A549 (cell line): ENCODE measurements around the gene OPN1MW.

Source experiments
- POLR2A ChIP-seq: IDR thresholded peaks from 2 replicates; pipeline ENCODE4 v1.6.1; 2012; ENCODE audit warnings: mild to moderate bottlenecking, low read length
- POLR2AphosphoS2 ChIP-seq: conservative IDR thresholded peaks from 2 replicates; pipeline ENCODE4 v1.6.1; 2012; ENCODE audit warnings: low read length, improper control_type of control experiment, inconsistent platforms
- TF ChIP-seq, protein P1 (sequence below): fragments of >200 bp; sonication (Bioruptor Twin); formaldehyde crosslinking; IDR thresholded peaks from 3 replicates; pipeline ENCODE4 v1.5.1; 2016

DNA sequence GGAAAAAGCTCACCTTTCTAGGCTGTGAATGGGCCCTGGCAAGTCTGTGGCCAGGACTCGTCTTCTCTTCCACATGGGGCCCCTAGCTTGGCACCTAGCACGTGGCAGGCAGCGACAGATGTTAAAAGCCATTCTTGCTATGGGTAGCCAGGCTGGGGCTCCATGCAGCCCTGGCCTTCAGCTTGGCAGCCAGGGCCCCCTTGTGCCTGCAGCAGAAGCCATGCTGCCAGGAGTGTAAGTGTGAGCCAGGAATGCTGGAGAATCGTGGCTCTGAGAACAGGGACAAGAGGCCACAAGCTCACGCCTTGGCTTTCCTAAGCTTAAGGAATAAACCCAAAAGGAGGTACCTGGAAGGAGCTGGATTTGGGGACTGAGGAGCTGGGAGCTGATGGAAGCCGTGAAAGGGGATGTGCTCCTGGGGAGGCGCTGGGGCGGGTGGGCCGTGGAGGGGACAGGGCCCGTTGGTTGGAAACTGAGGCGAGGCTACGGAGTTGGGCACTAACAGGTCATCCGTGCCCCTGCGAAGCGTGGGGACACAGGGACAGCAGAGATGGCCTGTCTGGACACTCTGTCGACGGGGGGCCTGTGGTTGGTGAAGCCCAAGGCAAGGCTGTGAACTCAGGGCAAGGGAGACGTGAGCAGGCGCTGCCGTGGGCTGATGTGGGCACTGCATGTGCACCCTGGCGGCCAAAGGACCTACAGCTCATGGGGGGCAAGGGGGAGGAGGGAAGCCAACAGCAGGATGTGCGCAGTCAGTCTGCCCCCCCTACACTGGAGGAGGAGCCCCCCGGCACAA is 39.2 kb upstream of the OPN1MW start:
- TF ChIP-seq, protein P1, sequence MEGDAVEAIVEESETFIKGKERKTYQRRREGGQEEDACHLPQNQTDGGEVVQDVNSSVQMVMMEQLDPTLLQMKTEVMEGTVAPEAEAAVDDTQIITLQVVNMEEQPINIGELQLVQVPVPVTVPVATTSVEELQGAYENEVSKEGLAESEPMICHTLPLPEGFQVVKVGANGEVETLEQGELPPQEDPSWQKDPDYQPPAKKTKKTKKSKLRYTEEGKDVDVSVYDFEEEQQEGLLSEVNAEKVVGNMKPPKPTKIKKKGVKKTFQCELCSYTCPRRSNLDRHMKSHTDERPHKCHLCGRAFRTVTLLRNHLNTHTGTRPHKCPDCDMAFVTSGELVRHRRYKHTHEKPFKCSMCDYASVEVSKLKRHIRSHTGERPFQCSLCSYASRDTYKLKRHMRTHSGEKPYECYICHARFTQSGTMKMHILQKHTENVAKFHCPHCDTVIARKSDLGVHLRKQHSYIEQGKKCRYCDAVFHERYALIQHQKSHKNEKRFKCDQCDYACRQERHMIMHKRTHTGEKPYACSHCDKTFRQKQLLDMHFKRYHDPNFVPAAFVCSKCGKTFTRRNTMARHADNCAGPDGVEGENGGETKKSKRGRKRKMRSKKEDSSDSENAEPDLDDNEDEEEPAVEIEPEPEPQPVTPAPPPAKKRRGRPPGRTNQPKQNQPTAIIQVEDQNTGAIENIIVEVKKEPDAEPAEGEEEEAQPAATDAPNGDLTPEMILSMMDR: no peak
- TF ChIP-seq POLR2A: no peak
- TF ChIP-seq POLR2AphosphoS2: no peak
